Caco-2 (cell line): ENCODE results near the gene C16orf54. TPM values are rescaled to one million over a fixed set of nuclear protein-coding genes. Genes with fewer than 3 reads are reported as not detected.
"Not testable (repeated sequence)": the region's sequence is repeated elsewhere in the genome, so short reads cannot be mapped to it uniquely, and the experiment has no call there.

Experiments
- BruUV-seq: library from RNA; stranded (reverse); fragments of 400-500 nt; replicated peaks from 2 replicates; lab custom pipeline; 2021; lab: Mats Ljungman, UMichigan
- CTCF ChIA-PET: fragments of 300-600 bp; sonication (Branson Sonifier 250); formaldehyde crosslinking; loops from one replicate; lab custom pipeline; 2022; ENCODE audit warnings: antibody characterized with exemption; lab: Charles Lee
- POLR2A ChIA-PET: fragments of 300-600 bp; sonication (Branson Sonifier 250); formaldehyde crosslinking; loops from one replicate; lab custom pipeline; 2022; ENCODE audit warnings: antibody characterized with exemption; lab: Charles Lee
- DNase-seq, 2 experiments: peaks; one replicate each; pipeline versions ENCODE4 v3.0.0 to v3.0.0-alpha.2; 2020 to 2022
- H3K27me3 ChIP-seq: replicated peaks from 2 replicates; pipeline ENCODE4 v1.6.0; 2011; ENCODE audit warnings: low read length; ENCODE audit not compliant: control insufficient read depth, insufficient read depth
- H3K36me3 ChIP-seq: 2 replicates; pipeline ENCODE4 v1.5.1; 2011; ENCODE audit warnings: low read length; ENCODE audit not compliant: control insufficient read depth, insufficient read depth
- H3K4me1 ChIP-seq: fragments of 250-450 bp; sonication (Bioruptor Pico); 2 replicates; pipeline ENCODE4 v1.5.1; 2020; ENCODE audit warnings: mild to moderate bottlenecking
- H3K4me3 ChIP-seq: 2 replicates; pipeline ENCODE4 v1.5.1; 2011; ENCODE audit warnings: low read depth, mild to moderate bottlenecking, control low read depth, low read length
- H3K9me3 ChIP-seq: fragments of 250-450 bp; sonication (Bioruptor Pico); 2 replicates; pipeline ENCODE4 v1.5.1; 2020; ENCODE audit warnings: mild to moderate bottlenecking, moderate library complexity
- H3K27ac Mint-ChIP-seq: one replicate; pipeline ENCODE4 v1.8.0; 2022; ENCODE audit warnings: mixed read lengths; ENCODE audit not compliant: unreplicated experiment
- H3K27me3 Mint-ChIP-seq: one replicate; pipeline ENCODE4 v1.8.0; 2022; ENCODE audit warnings: mixed read lengths; ENCODE audit not compliant: insufficient read depth, unreplicated experiment
- H3K36me3 Mint-ChIP-seq: one replicate; pipeline ENCODE4 v1.8.0; 2022; ENCODE audit warnings: mild to moderate bottlenecking, mixed read lengths; ENCODE audit not compliant: insufficient read depth, unreplicated experiment
- H3K4me1 Mint-ChIP-seq: one replicate; pipeline ENCODE4 v1.8.0; 2022; ENCODE audit warnings: low read depth, mixed read lengths; ENCODE audit not compliant: unreplicated experiment
- H3K4me3 Mint-ChIP-seq: one replicate; pipeline ENCODE4 v1.8.0; 2022; ENCODE audit warnings: mild to moderate bottlenecking, moderate library complexity, mixed read lengths; ENCODE audit not compliant: unreplicated experiment
- H3K9me3 Mint-ChIP-seq: one replicate; pipeline ENCODE4 v1.8.0; 2022; ENCODE audit warnings: mixed read lengths; ENCODE audit not compliant: unreplicated experiment
- intact Hi-C: fragments of 100-400 bp; cut with micrococcal nuclease; formaldehyde crosslinking; loops from one replicate; pipeline ENCODE4 v1.10.0; 2022; ENCODE audit not compliant: unreplicated experiment
- total RNA-seq: library from RNA; stranded (reverse); gene quantifications from 2 replicates; pipeline ENCODE4 v1.2.3, GENCODE V29; 2022
- TF ChIP-seq, protein P1 (sequence below), 2 experiments: fragments of 200-600 bp in 1 of 2; IDR thresholded peaks; 1 replicate in 1 of 2; 2 replicates in 1 of 2; pipeline versions ENCODE4 v1.5.1 to v1.8.0; 2011 to 2022; ENCODE audit warnings: antibody characterized with exemption in 1 of 2, control low read depth in 1 of 2, inconsistent platforms in 1 of 2, low read depth in 1 of 2, low read length in 1 of 2, mild to moderate bottlenecking in 1 of 2, moderate library complexity in 1 of 2; ENCODE audit not compliant: insufficient read depth in 1 of 2, severe bottlenecking in 1 of 2, unreplicated experiment in 1 of 2

C16orf54 gene
- total RNA-seq, 1 experiment from 2014 or later, result not detected

GRCh38 chr16:29734786-29735185 lies 11.0 kb downstream of the C16orf54 start:
- TF ChIP-seq, protein P1, sequence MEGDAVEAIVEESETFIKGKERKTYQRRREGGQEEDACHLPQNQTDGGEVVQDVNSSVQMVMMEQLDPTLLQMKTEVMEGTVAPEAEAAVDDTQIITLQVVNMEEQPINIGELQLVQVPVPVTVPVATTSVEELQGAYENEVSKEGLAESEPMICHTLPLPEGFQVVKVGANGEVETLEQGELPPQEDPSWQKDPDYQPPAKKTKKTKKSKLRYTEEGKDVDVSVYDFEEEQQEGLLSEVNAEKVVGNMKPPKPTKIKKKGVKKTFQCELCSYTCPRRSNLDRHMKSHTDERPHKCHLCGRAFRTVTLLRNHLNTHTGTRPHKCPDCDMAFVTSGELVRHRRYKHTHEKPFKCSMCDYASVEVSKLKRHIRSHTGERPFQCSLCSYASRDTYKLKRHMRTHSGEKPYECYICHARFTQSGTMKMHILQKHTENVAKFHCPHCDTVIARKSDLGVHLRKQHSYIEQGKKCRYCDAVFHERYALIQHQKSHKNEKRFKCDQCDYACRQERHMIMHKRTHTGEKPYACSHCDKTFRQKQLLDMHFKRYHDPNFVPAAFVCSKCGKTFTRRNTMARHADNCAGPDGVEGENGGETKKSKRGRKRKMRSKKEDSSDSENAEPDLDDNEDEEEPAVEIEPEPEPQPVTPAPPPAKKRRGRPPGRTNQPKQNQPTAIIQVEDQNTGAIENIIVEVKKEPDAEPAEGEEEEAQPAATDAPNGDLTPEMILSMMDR (IDR thresholded peaks at IDR 0.05; ENCODE audit: insufficient read depth in 1 of 2, low read depth in 1 of 2, low read length in 1 of 2, severe bottlenecking in 1 of 2, unreplicated experiment in 1 of 2), result no peak
- Mint-ChIP-seq H3K27ac (no peak overlapping the region), H3K4me1 (peaks cover 33% of the 10 kb centered on the region), H3K36me3 (no peaks in the 10 kb centered on the region), H3K4me3 (no peak overlapping the region), H3K27me3 (no peaks in the 10 kb centered on the region), H3K9me3 (no peaks in the 10 kb centered on the region)
- ChIA-PET CTCF (no interaction called here), POLR2A (no interaction called here)
- H3K36me3 ChIP-seq, result no peaks in the 10 kb centered on the region; the same call in 1 of the 2 replicates
- intact Hi-C loops, result no loop called here
- DNase-seq, result no peak
- no peak overlapping the region for H3K4me3 ChIP-seq
- H3K4me1 ChIP-seq, result peaks cover 17% of the 10 kb centered on the region
- H3K9me3 ChIP-seq, result no peaks in the 10 kb centered on the region
- no peaks in the 10 kb centered on the region for H3K27me3 ChIP-seq
- BruUV-seq, result no TSS peak

- H3K36me3 Mint-ChIP-seq, intact Hi-C loops, H3K4me3 ChIP-seq, H3K27me3 ChIP-seq, H3K36me3 ChIP-seq, DNase-seq, BruUV-seq, H3K9me3 Mint-ChIP-seq, POLR2A ChIA-PET, H3K4me3 Mint-ChIP-seq, H3K9me3 ChIP-seq, H3K27ac Mint-ChIP-seq, CTCF ChIA-PET, H3K27me3 Mint-ChIP-seq, H3K4me1 ChIP-seq: not testable (repeated sequence)
- H3K4me1 Mint-ChIP-seq, result peaks cover 22% of the 10 kb centered on the region
Measured at GRCh38 chr16:29731768-29732601, 13.8 kb downstream of the C16orf54 start.

DNA sequence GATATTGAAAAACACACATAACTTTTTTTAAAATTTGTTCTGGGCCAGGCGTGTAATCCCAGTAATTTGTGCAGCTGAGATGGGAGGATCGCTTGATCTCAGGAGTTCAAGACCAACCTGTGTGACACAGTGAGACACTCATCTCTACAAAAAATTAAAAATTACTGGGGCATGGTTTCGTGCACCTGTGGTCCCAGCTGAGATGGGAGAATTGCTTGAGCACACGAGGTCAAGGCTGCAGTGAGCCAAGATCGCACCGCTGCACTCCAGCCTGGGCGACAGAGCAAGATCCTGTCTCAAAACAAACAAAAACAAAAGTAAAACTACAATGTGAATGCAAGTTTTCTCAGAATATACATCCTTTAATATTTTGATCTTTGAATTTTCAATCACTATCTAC lies 15.1 kb downstream of the C16orf54 start:
- no peaks in the 10 kb centered on the region for H3K27me3 ChIP-seq
- H3K4me3 Mint-ChIP-seq, result no peak overlapping the region
- H3K36me3 Mint-ChIP-seq, result no peaks in the 10 kb centered on the region
- no peaks in the 10 kb centered on the region for H3K36me3 ChIP-seq
- no peak overlapping the region for H3K4me3 ChIP-seq
- BruUV-seq, result no TSS peak
- ChIA-PET POLR2A (no interaction called here), CTCF (no interaction called here)
- no peaks in the 10 kb centered on the region for H3K9me3 ChIP-seq
- intact Hi-C loops, result no loop called here
- H3K4me1 Mint-ChIP-seq, result peaks cover 10% of the 10 kb centered on the region
- TF ChIP-seq, protein P1 (IDR thresholded peaks at IDR 0.05; ENCODE audit: insufficient read depth in 1 of 2, low read depth in 1 of 2, low read length in 1 of 2, severe bottlenecking in 1 of 2, unreplicated experiment in 1 of 2), result no peak
- no peaks in the 10 kb centered on the region for H3K27me3 Mint-ChIP-seq
- H3K9me3 Mint-ChIP-seq, result no peaks in the 10 kb centered on the region
- peaks cover 4% of the 10 kb centered on the region; the same call in 1 of the 2 replicates for H3K4me1 ChIP-seq
- no peak overlapping the region for H3K27ac Mint-ChIP-seq
- DNase-seq, result no peak
